Stimulated activated CD8-positive, alpha-beta memory T cell treated with anti-CD3 and anti-CD28 coated beads, Interleukin-7, amount 100 ng/mL, for 48 hours (primary cell): ENCODE results near the gene MGAM2.

Experiments
- DNase-seq, 2 donors: peaks; one replicate each; pipeline ENCODE4 v3.0.0-alpha.2; 2020; ENCODE audit warnings: low read depth in 1 of 2; ENCODE audit errors: extremely low read depth in 1 of 2

MGAM2 gene

GRCh38 chr7:142257958-142258357, 146.4 kb downstream of the MGAM2 start, which contains the start of gene PRSS58:
Gene PRSS58 (minus strand): TSS chr7:142258058. CDS start chr7:142257707, 351 bp downstream.
- DNase-seq, result no peak

GRCh38 chr7:142263598-142264380, 152.3 kb downstream of the MGAM2 start:
- DNase-seq, result no peak
